ENCODE results near the gene LYRM1. TPM values are rescaled to one million over a fixed set of nuclear protein-coding genes. Genes with fewer than 3 reads are reported as not detected.

The LYRM1 gene
- total and polyA plus RNA-seq, 2 of the 4 experiments (the other 2 are of a cell fraction), result 19.0 to 35.0 TPM

DNA sequence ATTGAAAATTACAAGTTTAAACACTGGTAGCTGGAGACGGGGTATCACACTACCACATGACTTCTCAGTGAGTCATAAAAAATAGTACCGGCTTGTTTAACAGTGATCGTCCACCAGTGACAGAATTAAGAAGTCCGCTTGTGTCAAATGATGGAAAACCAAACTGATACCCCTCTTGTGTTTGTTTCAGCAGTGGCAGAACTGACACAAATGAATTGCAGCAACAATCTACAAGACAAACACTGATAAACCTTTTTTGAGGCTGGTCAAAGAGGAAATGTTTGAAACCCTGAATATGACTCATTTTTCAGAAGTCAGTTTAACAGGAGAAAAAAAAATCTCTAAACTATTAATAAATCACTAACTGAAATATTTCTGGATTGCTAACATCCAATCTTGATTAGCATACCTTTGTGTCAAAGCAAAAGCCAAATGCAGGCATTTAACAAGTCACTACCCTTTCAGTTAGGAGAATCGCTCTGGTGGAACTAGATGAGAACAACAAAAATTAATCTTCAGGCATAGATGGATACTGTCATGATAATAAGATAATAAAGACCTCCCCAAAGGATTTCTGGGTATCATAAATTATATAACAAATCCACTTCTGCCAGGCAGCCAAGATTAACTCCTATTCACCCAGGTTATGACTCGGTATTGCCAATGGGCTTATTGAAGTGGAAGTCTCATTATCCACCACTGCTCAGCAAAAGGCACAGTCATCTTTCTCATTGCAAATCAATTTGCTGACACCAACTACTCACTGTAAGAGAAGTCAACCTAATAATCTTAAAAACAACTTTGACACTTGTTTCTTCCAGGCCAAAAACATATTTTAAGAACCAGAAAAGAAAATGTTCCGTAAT, 21.2 kb upstream of the LYRM1 start:
- BruUV-seq (replicated peaks), result no TSS peak
- no peak overlapping the region for H2BK120ac ChIP-seq (ENCODE audit: low read depth, low read length)
- H2BK5ac ChIP-seq (ENCODE audit: low read depth, low read length, poor library complexity, severe bottlenecking), result peak overlapping the region; percentile 74
- no peak overlapping the region for H3K4me3 ChIP-seq (ENCODE audit: insufficient read depth, low read depth, low read length)
- no peak overlapping the region for H3K4ac ChIP-seq (ENCODE audit: low read depth, low read length)
- H3K27me3 ChIP-seq (ENCODE audit: control insufficient read depth, insufficient read depth, low read length), result no peaks in the 10 kb centered on the region
- no peak overlapping the region for H2AK5ac ChIP-seq (ENCODE audit: low read depth, low read length)
- no peak overlapping the region; the same call in 1 of the 2 replicates for H3K14ac ChIP-seq (replicated peaks; ENCODE audit: low read depth, low read length)
- H3K79me1 ChIP-seq (ENCODE audit: low read depth in 1 of 2, low read length in 2 of 2), result peaks cover 32 to 75% of the 10 kb centered on the region in 2 experiments
- peak; percentile 74 for DNase-seq
- H2AFZ ChIP-seq (replicated peaks; ENCODE audit: low read length, poor library complexity), result no peak overlapping the region
- H4K20me1 ChIP-seq (ENCODE audit: insufficient read depth, low read length), result peaks cover 61% of the 10 kb centered on the region; the same call in 1 of the 2 replicates
- TF ChIP-seq RAD21 (IDR thresholded peaks at IDR 0.05; ENCODE audit: low read length) (no peak), CEBPB (IDR thresholded peaks at IDR 0.05; ENCODE audit: low read depth, low read length) (no peak), FOS (IDR thresholded peaks at IDR 0.05; ENCODE audit: low read depth, low read length) (peak; percentile 63; the same call in 1 of the 2 replicates), MAFK (IDR thresholded peaks at IDR 0.05; ENCODE audit: low read depth, low read length) (0 out of 2 replicates have a peak, but pooled peaks have one; percentile 6), USF2 (IDR thresholded peaks at IDR 0.05; ENCODE audit: low read depth, low read length) (peak; percentile 43; the same call in 1 of the 2 replicates)
- TF ChIP-seq, protein P1, sequence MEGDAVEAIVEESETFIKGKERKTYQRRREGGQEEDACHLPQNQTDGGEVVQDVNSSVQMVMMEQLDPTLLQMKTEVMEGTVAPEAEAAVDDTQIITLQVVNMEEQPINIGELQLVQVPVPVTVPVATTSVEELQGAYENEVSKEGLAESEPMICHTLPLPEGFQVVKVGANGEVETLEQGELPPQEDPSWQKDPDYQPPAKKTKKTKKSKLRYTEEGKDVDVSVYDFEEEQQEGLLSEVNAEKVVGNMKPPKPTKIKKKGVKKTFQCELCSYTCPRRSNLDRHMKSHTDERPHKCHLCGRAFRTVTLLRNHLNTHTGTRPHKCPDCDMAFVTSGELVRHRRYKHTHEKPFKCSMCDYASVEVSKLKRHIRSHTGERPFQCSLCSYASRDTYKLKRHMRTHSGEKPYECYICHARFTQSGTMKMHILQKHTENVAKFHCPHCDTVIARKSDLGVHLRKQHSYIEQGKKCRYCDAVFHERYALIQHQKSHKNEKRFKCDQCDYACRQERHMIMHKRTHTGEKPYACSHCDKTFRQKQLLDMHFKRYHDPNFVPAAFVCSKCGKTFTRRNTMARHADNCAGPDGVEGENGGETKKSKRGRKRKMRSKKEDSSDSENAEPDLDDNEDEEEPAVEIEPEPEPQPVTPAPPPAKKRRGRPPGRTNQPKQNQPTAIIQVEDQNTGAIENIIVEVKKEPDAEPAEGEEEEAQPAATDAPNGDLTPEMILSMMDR (conservative IDR thresholded peaks at IDR 0.05; ENCODE audit: low read depth, low read length), result no peak
- ChIA-PET CTCF (no interaction called here), POLR2A (ENCODE audit: unreplicated experiment) (no interaction called here)
- H3K9ac ChIP-seq (ENCODE audit: low read depth, low read length), result no peak overlapping the region
- peak overlapping the region; percentile 36; the same call in 1 of the 2 replicates for H3K18ac ChIP-seq (ENCODE audit: low read depth, low read length)
- ATAC-seq (ENCODE audit: low read depth), result peak; percentile 79
- dilution Hi-C loops (cut with HindIII; ENCODE audit: low sequenced_read_pairs, unreplicated experiment), result no loop called here
- H2BK20ac ChIP-seq (ENCODE audit: low read depth, low read length), result no peak overlapping the region
- 0% methylated on average over 2 of the region's 7 CpGs; no CpG with 5 or more reads in 1 of the 2 experiments for WGBS, 2 experiments (ENCODE audit: extremely low coverage in 2 of 2, insufficient read length in 1 of 2)
- H4K91ac ChIP-seq (ENCODE audit: insufficient read depth, low read depth, low read length), result no peak overlapping the region
- intact Hi-C loops (cut with micrococcal nuclease), result no loop called here
- H2AK9ac ChIP-seq (replicated peaks; ENCODE audit: low read depth, low read length, poor library complexity), result no peak overlapping the region
- H4K8ac ChIP-seq (ENCODE audit: low read depth in 2 of 2, low read length in 2 of 2), result peak overlapping the region in 1 of 2 experiments; percentile 30; a peak in 1 of 4 replicates
- peaks cover 17% of the 10 kb centered on the region for H3K4me1 ChIP-seq (ENCODE audit: control insufficient read depth, insufficient read depth, low read length)
- 0 out of 2 replicates have a peak overlapping the region, but pooled peaks have one; percentile 37 for H3K27ac ChIP-seq (ENCODE audit: insufficient read depth, low read length)
- H3K56ac ChIP-seq (ENCODE audit: extremely low read depth, insufficient read depth, low read length), result no peak overlapping the region
- peaks cover 25% of the 10 kb centered on the region for H3K9me1 ChIP-seq (ENCODE audit: insufficient read depth, low read length)
- peak overlapping the region; percentile 81 for H3K4me2 ChIP-seq (ENCODE audit: low read depth, low read length)
- H3K23ac ChIP-seq (ENCODE audit: low read depth, low read length), result peak overlapping the region; percentile 47; the same call in 1 of the 2 replicates
- H3K9me3 ChIP-seq (ENCODE audit: control insufficient read depth, insufficient read depth, low read length), result no peaks in the 10 kb centered on the region
- in situ Hi-C loops (cut with MboI; ENCODE audit: low sequenced_read_pairs), result no loop called here
- no peak overlapping the region for H4K5ac ChIP-seq (ENCODE audit: low read depth, low read length)
- no peaks in the 10 kb centered on the region for H3K36me3 ChIP-seq (ENCODE audit: control insufficient read depth, insufficient read depth, low read length)
- H2BK15ac ChIP-seq (ENCODE audit: low read depth, low read length), result no peak overlapping the region

All from IMR-90 (cell line).